Activated CD8-positive, alpha-beta memory T cell treated with anti-CD3 and anti-CD28 coated beads for 48 hours (primary cell): ENCODE measurements around the gene RCAN2.
"Not testable (repeated sequence)": the region's sequence is repeated elsewhere in the genome, so short reads cannot be mapped to it uniquely, and the experiment has no call there.

Source experiments
- DNase-seq, 3 experiments: peaks; one replicate each; pipeline ENCODE4 v3.0.0-alpha.2; 2020; ENCODE audit warnings: low read depth in 2 of 3, low spot score in 2 of 3

Gene RCAN2

DNA sequence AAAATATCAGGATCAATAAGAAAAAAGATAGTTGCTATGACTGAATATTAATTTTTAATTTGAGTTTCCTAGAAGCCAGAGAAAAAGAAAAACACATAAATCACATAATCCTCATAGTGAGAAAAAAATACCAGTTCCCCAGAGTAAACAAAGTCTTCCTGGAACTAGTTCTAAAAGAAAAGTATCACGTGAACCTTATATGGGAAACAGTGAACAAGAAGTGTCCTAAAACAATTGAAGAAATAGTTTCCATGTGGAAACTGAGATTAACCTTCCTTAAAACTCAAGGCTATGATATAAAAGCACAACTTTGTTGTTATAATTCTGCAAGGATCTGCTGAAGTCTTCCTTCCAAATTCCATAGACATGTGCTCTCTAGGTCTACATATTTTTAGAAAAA, 50.6 kb downstream of the RCAN2 start:
- DNase-seq: no peak

DNA sequence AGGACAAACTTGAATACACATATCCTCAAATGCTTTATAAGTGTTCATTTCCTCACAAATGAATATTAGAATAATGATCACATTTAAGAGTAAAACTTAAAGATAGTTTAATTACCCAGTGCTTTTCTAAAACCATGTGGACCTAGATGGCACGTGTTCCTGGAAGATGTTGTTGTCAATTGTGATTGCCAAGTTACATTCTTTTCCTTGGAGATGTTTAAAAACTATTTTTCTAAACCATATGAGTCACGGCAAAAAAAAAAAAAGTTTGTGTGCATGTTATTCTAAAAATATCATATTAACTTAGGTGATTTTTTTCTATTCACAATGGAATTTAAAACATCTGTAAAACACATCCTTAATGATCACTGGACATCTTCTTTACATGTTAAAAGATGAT, 51.1 kb downstream of the RCAN2 start:
- DNase-seq: no peak

DNA sequence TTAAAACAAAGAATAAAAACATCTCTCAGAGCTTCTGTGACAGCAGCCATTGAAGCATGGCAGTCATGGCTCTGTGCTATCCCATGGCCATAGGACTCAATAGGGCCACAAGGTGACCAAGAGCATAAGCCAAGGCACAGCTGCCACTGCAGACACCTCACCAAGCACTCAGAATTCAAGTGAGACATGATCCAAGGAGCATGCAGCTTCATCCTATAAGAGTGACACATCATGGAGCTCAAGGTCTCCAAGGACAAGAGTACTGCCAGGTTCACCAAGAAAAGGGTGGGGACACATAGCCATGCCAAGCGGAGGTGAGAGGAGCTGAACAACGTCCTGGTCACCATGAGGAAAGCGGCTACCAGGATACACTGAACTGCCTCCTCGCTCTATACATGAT, 53.0 kb downstream of the RCAN2 start:
- no peak for DNase-seq

DNA sequence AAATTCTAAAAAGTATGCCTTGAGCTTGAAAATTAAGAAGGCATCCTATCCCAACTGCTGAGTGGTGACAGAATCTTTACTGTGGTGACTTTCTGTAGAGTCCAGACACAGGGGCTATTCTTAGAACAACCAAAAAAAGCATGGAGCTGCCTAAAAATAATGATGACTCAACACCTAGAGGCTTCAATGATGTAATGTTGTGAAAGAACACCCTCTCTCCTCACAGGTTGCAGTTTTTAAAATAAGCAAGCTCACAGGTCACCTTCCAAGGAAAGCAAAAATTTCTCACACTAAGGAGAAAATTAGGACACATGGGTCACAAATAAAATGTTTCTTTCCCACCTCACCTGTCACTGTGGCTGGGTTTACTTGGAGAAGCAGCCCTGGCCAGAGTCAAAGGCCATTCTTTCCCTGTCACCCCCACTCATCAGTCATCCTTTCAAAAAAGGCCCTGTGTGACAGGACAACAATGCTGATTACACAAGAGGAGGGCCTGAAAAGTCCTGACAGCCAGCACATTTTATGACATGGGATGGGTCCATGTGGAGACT, 53.5 kb downstream of the RCAN2 start:
- DNase-seq: no peak

DNA sequence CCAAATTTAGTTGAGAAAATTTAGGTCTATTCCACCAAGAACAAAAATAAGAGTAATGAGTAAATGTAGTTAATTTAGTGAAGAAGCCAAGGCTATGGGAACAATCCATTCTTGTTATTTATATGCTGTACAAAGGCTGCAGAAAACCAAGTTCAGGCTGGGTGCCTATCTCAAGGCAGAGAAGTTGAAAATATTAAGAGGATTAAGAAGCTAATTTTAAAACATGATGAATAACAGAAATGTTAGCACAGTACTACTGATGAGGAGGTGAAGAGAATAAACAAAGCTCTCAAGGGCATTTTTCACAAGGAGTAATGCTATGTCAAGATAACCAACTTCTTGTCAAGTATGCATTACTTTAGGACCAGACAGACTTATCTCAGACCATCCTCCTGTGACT, 68.6 kb downstream of the RCAN2 start:
- DNase-seq: no peak

DNA sequence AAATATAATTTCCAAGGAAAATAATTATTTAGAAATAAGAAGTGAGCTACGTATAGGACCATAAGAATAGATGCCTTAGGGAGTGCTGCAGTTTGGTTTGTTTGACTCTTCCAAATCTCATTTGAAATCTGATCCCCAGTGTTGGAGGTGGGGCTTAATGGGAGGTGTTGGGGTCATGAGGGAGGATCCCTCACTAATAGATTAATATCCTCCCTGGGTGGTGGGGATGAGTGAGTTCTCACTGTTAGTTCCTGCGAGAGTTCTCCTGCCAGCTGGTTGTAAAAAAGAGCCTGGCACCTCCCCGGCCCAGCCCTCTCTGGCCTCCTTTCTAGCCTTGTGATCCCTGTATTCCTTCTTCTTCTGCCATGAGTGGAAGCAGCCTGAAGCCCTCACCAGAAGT, 69.3 kb downstream of the RCAN2 start:
- DNase-seq: no peak

DNA sequence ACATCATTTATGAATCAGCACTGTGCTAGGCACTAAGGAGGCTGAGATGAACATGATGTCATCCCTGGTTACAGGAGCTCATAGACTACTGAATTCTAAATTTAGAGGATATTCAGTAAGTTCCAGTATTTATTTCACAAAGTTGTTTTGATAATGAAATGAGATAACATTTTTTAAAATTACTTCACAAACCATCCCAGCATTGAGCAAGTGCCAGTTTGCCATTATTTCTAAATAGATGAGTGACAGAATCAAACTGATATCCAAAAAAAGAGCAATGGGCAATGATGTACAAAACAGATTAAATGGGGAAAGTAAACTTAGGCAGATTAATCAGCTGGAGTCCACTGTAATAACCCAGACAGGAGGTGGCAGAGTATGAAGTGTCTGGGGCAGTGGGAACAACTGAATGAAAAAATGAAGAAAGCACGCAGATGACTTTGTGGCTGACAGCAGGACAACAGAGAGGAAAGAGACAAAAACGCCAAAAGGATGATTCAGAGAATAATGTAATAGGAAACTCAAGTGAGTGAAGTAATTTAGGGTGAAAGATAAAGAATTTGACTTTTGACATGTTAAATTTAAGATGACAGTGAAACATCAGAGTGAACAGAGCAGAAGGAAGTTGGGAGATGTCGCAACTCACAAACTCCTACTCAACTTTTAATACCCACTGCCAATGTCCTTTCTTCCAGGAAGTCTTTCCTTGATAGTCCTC, 70.2 kb downstream of the RCAN2 start:
- DNase-seq: no peak

DNA sequence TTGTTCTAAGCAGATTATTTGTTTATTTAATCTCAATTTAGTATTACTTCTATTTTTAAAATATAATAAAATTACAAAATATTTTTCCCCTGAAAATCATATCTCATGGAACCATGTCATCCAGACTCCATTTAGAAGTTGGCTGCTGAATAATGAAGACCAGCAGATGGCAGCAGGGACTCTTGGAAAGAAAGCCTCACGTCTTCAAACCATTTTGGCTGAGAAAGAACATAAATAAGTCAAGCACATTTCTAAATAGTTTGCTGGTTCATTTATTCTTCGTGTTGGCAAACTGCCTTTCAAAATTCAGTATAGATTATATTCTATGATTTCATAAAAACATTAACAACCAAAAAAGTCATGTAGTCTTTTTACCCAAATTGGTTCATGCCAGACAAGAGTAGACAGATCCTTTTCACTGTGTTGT, 71.7 kb downstream of the RCAN2 start:
- no peak for DNase-seq

DNA sequence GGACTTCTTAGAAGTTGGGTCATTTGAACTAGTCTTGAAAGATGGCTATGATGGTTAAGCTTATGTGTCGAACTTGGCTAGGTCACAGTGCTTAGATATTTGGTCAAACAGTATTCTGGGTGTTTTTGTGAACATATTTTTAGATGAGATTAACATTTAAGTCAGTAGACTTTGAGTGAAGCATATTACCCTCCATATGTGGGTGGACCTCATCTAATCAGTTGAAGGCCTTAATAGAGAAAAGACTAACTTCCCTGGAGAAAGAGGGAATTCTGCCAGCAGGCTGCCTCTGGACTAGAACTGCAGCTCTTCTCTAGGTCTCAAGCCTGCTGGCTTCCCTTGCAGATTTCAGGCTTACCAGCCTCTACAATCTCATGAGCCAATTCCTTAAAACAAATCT, 76.9 kb downstream of the RCAN2 start:
- DNase-seq: no peak

DNA sequence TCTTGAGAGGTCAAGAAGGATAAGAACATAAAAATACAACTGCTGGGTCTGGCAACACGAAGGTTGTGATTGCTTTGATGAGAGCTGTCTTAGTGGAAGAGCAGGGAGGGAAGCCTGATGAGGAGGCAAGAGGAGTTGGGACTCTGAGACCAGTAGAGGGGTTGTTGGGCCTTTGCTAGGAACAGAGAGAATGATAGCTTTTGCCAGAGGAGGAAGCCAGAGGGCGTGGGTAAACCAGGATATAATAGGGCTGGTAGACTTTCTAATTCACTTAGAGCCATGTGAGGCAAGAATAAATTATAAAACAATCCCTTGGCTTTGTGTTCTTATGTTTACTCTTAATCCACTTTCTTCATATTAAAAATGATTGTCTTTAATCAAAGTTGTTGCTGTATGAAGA, 78.6 kb downstream of the RCAN2 start:
- no peak for DNase-seq

DNA sequence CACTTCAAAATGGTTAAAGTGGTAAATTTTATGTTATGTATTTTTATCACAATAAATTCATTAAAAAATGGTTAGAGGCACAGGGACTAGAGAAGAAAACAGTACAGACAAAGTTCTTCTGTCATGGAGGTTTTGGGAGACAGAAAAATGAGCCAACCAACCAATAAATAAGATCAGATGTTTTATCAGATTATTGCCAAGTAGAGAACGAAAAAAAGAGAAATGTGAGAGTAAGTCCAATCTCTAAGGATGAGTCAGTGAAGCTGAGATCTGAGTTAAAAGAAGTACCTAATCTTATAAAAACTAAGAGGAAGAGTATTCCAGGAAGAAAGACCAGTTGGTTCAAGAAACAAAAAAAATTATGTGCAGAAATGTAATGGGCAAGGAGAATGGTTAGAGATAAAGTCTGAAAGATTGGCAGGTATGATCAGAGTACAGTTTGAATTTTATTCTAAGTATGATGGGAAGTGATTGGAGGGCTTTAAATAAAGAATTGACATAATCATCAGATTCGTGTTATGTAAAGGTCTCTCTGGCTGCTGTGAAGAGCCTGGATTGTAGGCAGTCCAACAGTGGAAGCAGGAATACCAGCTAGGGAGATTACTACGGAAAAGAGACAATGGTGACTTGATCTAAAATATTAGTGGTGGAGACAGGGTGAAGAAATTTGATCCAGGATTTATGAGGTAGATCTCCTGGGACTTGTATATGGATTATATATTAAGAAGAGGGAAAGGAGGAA, 79.6 kb downstream of the RCAN2 start:
- DNase-seq: no peak

DNA sequence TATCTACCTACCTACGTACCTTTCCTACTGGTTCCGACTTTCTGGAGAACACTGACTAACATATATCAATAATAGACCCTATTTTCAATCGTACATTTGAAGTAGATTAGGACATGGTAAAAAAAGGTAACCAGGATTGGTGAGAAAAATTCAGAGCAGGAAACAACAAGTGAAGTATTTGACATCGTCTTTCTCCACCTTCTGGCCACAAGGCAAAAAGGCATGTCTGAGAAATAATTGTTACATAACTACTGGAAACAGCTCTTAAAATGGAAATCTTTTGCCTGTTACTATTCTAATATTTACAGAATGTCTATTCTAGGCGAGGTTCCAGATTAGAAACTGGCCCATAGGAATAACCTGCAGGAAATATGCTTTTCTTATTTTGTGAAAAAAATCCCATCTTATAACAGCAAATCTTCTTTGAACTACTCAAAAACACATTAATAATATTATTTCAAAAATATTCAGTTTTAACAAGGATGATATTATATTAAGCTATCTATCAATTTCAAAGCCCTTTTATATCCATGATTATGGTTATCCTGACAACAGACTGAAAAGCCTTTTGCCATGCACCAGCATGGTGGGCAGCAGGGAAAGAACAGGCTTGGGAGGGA, 80.8 kb downstream of the RCAN2 start:
- no peak for DNase-seq

DNA sequence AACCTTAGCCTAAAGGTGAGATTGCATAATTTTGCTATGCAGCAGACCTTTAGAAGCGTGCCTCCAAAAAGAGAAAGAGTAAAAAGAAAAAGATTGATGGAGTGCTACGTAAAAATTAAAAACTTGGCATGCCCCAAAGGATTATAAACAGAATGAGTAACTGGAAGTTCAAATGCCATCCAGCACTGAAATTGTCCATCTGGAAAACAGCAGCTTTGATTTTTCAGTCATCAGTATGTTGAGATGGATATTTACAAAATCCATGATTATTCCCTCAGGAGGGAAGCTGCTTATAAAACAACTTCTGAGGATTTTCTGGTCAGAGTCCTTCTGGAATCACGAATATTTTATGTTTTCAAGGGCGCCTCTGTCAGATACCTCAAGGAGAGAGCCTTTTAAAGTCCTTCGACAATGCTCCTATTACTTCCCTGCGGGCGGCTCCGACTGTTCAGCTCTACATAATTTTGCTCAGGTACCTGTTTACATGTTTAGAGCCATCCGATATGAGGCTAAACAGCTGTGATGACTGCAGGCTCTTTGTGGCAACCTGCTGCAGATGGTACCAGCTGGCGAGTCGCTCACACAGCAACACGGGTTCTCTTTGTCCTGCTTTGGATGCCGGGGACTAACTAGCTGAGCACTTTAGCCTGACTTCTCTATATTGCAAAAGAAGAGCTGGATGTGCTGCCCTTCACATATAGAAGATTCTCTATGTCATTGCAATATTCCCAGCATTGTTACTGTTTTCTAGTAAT, 83.3 kb downstream of the RCAN2 start:
- DNase-seq: no peak

DNA sequence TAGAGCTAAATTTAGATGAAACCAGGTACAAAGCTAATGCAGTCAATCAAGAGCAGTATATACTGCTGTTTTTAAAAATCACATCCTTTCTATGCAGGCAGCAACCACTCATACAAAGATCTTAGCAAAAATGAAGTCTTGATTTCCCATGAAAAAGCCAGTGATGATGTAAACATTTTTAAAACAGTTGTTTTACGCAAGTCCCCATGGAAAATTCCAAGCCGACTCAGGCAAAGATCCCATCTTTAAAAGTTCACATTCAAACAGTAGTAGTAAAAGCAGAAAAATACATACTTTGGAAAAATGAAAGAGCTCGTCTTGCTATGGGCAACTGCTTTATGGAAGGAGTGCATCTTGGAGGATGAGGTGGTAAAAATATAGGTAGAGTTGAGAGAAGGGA, 84.0 kb downstream of the RCAN2 start:
- DNase-seq: no peak

DNA sequence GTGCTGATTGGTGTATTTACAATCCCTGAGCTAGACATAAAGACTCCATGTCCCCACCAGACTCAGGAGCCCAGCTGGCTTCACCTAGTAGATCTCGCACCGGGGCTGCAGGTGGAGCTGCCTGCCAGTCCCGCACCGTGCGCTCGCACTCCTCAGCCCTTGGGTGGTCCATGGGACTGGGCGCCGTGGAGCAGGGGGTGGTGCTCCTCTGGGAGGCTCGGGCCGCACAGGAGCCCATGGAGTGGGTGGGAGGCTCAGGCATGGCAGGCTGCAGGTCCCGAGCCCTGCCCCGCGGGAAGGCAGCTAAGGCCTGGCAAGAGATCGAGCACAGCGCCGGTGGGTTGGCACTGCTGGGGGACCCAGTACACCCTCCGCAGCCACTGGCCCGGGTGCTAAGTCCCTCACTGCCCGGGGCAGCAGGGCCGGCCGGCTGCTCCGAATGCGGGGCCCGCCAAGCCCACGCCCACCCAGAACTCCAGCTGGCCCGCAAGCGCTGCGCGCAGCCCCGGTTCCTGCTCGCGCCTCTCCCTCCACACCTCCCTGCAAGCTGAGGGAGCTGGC, 85.5 kb downstream of the RCAN2 start:
- not testable (repeated sequence) for DNase-seq

DNA sequence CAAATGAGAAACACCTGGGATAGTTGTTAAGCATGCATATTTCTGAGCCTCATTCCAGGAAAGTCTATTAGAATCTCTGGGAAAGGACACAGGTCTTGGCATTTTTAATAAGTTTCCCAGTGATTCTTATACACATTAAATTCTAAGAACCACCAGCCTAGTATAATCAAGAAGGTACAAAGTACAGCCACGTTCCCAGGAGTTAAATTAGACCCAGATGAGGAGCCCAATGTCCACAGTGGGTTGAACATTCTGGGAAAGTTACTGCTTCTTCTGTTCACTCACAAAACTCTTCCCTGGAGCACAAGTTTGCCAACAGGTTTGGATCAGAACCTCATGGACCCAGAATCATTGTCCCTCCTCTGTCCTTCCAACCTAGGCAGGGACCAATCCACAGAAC, 90.4 kb downstream of the RCAN2 start:
- DNase-seq: no peak

DNA sequence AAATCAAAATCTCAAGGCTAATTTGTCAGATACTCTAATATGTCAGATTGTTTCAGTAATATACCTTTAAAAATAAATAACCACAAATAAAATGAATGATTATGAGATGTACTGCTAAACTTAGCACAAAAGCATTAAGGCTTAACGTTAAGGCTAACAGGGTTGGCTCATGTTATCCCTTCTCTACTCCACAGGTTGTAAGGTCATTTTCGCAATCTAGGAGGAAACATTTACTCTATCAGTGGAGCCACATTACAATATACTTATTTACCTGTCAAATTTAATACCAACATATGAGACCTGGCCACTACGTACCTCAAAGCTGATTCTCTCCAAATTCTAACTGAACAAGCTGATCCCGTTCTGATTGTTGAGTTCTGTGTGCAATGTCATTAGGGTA, 95.7 kb downstream of the RCAN2 start:
- DNase-seq: no peak

DNA sequence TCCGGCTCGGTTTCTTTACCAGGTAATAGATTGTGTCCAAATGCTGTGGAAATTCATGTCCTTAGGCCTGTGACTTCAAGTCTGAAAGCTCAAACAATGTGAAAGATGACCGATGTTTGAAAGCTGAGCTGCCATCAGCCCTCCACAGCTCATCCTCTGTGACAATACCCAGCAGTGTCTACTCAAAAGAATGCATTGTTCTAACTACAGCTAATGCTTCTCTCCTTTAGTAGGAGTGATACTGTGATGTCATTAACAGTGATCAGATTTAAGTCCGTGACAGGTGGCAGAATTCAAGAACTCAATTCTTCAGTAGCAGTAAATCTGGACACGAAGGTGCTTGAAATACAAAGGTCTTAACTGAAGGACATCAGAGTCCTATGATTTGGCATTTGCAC, 97.3 kb downstream of the RCAN2 start:
- DNase-seq: no peak

DNA sequence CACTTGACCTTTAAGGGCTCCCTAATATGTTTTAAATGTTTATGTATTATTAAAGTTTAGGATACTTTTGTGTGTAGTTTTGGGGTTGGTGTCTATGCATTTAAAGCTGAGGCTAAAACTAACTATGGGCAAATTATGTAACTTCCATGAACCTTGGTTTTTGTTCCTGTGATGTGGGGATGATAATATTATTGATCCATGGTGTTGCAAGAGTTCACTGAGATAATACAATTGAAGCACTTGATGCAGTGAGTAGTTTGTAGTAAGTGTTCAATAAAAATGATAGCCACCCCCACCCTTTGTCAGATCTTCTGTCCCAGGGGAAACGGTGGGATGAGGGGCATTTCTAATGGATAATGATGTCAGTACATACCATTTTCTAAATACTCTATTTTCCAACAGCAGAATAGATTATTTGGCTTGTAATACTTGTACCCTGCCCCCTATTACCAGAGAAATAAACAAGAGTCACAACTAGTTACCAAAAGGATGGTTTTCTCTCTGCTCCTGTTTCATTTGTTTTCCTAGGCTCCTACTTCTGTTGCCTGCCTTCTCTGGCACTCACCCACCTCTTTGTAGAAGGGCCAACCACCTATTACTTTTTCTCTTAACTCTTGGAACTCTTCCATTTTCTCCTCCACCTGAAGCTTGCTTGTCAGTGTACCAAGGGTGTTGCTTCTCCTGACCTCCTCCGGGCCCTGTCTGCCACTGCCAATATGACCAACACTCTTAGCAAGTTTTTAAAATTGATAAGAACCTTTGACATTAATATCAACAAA, 97.9 kb downstream of the RCAN2 start:
- DNase-seq: no peak

DNA sequence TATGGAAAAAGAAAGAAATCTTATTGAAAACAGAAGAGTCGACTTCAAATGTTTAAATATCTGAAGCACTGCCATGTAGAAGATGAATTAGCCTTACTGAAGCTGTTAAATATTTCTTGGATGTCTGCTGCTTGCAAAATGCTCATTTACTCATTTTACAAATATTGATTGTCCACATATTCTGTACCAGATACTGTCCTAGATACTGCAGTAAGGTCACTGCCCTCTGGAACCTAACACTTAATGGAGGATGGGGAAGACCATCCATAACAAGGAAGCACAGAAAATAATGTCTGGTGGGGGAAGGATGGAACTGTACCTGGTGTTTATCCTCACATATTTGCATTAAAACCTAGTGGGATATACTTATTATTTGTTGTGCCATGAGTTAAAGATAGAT, 99.0 kb downstream of the RCAN2 start:
- no peak for DNase-seq
